HG03097 (cell line): Measurements from ENCODE around the gene TNFRSF1B.
A peak's percentile ranks its signal among the peaks of the same experiment; 100 is the strongest.

Experiments
- ATAC-seq: cut with Tn5 transposase; IDR thresholded peaks from one replicate; pipeline ENCODE4 v1.9.1; 2021; ENCODE audit not compliant: unreplicated experiment, low FRiP score

The TNFRSF1B gene

GRCh38 chr1:12166834-12167492 is at the start of gene TNFRSF1B:
Gene TNFRSF1B (plus strand): TSS chr1:12166991. CDS start chr1:12167092, 101 bp downstream.
- ATAC-seq, result peak; percentile 34

- no peak for ATAC-seq
Measured at GRCh38 chr1:12121212-12122003, 45.4 kb upstream of the TNFRSF1B start.

GRCh38 chr1:12123172-12123571 is 43.6 kb upstream of the TNFRSF1B start:
- no peak for ATAC-seq

- ATAC-seq, result no peak
Measured at GRCh38 chr1:12124693-12125421, 41.9 kb upstream of the TNFRSF1B start.

GRCh38 chr1:12125422-12126355 is 41.1 kb upstream of the TNFRSF1B start:
- ATAC-seq, result no peak

- ATAC-seq, result no peak
Measured at GRCh38 chr1:12126781-12127180, 40.0 kb upstream of the TNFRSF1B start.

- no peak for ATAC-seq
Measured at GRCh38 chr1:12127206-12127810, 39.5 kb upstream of the TNFRSF1B start.

- ATAC-seq, result no peak
Measured at GRCh38 chr1:12128120-12128519, 38.7 kb upstream of the TNFRSF1B start.

GRCh38 chr1:12129624-12130023 is 37.2 kb upstream of the TNFRSF1B start:
- ATAC-seq, result no peak

GRCh38 chr1:12130466-12131130 is 36.2 kb upstream of the TNFRSF1B start:
- ATAC-seq, result no peak

GRCh38 chr1:12132078-12132477 is 34.7 kb upstream of the TNFRSF1B start:
- ATAC-seq, result no peak

GRCh38 chr1:12134716-12135115 is 32.1 kb upstream of the TNFRSF1B start:
- ATAC-seq, result no peak

- ATAC-seq, result no peak
Measured at GRCh38 chr1:12135612-12136011, 31.2 kb upstream of the TNFRSF1B start.

GRCh38 chr1:12136916-12137610 is 29.7 kb upstream of the TNFRSF1B start:
- no peak for ATAC-seq

- no peak for ATAC-seq
Measured at GRCh38 chr1:12138196-12139168, 28.3 kb upstream of the TNFRSF1B start.

- no peak for ATAC-seq
Measured at GRCh38 chr1:12140016-12140415, 26.8 kb upstream of the TNFRSF1B start.

- ATAC-seq, result no peak
Measured at GRCh38 chr1:12140515-12141162, 26.2 kb upstream of the TNFRSF1B start.
